Activated CD4-positive, alpha-beta T cell treated with anti-CD3 and anti-CD28 coated beads, Interleukin-2, Interleukin-4, amounts not matched to agents 100 ng/mL and 50 ng/mL, durations not matched to agents 16 hours and 8 hours (primary cell): Measurements from ENCODE around the gene COPG1.

Source experiments
- DNase-seq: peaks from one replicate; pipeline ENCODE4 v3.0.0-alpha.2; 2020; ENCODE audit warnings: low spot score

Gene COPG1

DNA sequence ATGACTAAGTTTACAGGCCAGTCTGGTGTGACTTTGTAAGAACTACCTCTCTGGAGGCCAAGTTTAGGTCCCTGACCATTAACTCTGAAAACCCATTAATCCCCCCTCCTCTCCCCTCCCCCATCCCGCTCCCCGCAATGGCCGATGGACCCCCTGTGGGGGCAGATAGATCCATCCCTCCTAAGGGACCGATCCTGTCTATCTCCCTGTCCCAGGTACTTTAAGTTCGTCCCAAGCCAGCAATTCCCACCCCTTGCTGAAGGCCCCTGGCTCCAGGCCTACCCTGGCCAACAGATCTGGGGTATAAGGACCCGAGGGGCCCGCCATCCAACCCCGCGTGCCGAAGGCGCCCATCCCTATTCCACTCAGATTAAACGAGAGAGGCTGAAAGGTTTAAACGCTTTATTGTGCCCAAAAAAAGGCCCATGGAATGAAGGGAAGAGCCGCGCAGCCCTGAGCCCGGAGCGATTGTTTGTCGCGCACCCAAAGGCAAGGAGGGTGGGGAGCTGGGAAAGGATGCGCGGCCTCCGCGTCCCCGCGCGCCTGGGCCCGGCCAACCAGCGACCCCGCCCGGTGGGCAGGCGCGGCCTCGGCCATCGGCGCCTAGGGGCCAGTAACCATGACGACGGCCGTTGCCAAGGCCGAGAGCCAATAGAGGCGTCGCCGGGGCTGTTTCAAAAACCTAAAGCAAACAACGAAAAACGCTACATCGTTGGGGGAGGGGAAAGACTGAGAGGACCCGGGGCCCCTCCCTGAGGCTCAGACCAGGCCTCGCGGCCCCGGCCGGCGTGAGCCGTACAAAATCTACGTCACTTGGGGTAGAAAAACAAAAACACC, 65.2 kb downstream of the COPG1 start:
- peak; percentile 77 for DNase-seq

DNA sequence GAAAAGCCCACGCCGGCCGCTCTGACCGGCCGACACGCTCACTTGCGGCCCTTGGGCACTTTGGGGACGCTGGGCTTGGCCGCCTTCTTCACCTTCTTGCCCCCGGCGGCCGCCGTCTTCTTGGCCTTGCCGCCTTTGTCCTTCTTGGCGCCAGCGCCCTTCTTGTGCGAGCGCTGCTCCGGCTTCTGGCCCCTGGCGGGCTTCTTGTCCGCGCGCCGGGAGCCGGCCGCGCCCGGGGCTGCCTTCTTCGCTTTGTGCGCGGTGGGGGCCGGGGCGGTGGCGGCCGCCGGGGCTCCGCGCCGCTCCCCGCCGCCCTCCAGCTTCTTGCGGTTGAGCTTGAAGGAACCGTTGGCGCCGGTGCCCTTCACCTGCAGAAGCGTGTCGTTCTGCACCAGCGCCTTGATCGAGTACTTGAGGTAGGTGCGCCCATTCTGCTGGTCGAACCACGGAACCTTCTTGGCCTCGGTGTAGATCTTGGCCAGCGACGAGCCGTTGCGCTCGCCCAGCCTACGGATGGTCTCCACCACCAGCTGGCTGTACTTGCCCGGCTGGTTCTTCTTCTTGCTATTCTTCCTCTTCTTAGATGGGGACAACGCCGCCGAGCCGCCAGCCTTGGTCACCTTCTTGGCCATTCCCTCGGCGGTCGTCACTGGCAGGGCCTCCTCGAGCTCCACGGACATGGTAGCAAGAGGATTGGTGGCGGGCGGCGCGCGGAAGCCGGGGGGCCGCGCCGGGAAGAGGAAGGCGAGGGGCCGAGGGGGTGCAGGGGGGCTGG, 66.0 kb downstream of the COPG1 start:
- DNase-seq, result peak; percentile 25

GRCh38 chr3:129315998-129316247, 66.5 kb downstream of the COPG1 start:
- no peak for DNase-seq

DNA sequence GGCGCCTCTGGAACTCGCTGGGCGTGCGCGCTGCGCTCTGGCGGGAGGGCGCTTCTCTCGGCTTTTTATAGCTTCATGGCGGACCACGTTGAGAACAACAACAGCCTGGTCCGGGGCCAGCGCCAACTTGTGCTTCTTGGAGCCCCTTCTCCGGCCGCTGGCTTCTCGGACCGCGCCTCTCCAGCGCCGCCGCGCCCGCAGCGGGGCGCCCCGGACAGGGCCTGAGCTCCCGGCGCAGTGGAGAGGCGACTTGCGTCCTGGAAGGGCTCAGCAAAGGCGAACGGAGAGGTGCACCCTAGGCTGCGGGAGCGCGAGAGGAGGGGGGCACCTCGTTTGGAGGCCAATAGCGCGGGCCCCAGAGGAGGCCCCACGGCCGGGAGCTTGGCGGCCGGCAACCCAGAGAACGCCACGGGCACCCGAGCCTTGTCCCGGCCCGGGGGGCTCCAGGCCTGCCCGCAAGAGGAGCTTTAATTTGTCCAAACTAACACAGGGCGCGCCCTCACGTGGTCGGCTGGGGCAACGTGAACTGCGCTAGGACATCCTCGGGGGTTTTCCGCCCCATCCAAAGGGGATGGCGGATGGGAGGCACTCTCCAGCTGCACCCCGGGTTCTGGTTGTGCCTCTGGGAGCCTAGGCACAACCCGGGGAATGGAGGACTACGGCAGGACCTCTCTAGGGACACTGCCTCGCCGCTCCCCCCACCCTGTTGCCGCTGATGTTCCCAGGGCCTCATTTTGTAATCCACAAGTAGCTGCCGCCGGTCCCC, 67.0 kb downstream of the COPG1 start:
- peak; percentile 90 for DNase-seq

GRCh38 chr3:129317014-129317771, 67.8 kb downstream of the COPG1 start:
- DNase-seq, result no peak

- no peak for DNase-seq
These were observed 68.4 kb downstream of the COPG1 start for GRCh38 chr3:129317848-129318247.

- no peak for DNase-seq
These were observed 69.5 kb downstream of the COPG1 start for GRCh38 chr3:129318921-129319320.

- no peak for DNase-seq
These were observed 70.9 kb downstream of the COPG1 start for GRCh38 chr3:129320261-129320660.

DNA sequence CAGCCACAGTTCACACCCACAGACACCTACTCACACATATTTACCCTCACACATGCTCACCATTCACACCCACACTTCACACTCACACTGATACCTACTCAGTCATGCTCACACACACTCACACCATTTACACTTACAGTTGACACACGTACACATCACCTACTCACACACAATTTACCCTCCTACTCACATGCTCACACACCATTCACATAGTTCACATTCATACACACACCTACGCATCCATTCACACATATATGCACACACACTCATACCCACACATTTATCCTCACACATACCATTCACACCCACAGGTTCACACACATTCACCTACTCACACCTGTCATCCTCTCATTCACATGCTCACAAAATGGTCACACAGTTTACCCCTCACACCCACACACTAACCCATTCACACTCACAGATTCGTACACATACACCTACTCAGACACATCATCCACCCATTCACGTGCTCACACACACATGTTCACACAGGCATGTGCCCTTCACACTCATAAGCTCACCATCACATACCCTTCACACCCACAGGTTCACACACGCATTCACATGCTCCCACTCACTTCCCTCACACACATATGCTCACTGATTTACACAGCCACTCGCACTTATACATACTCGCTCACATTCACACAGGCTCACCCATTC, 71.5 kb downstream of the COPG1 start:
- no peak for DNase-seq

DNA sequence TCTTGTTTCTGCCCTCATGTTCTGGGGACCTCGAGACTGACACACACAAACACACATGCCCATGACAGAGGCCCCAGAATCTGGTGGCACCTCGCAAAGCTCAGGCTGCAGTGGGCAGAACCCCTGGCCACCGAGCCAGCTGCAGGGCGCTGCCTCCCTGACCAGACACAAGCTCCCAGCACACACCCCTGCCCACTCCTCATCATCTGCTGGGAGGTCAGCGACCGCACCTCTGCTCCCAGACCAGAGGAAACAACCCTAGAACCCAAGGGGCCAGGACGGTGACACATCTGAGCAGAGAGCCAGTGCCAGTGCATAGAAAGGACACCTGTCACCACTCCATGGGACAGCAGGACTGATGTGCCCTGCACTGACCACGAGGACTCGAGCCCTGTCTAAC, 72.5 kb downstream of the COPG1 start:
- no peak for DNase-seq

DNA sequence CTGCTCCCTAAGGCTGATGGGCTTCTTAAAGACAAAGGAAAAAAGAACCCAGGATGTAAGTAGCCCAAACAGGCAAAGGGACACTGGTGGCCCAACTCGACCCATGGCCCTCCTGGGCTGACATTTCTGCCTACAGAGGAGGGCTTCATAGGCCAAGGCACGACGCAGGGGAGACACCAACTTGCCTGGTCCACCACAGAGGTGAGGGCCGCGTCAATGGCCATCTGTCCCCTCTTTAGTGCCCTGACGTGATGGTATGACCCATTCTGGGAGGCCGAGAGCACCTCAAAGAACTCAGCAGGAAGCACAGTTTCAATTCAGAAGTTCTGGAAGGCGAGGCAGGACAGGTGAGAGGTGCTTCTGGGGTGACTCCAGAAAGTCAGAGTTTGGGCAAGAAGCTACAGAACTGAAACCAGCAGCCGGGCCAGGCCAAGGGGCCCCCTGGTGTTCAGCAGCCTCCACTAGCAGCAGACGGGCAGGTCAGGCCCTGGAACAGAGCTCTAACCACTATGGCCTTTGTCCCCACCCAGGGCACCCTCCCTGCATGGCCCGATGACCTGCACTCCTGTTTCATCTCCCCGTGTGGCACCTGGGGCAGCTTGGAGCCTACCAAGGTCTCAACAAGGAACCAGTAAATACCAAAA, 74.4 kb downstream of the COPG1 start:
- DNase-seq, result no peak

- no peak for DNase-seq
These were observed 75.4 kb downstream of the COPG1 start for GRCh38 chr3:129324855-129325254.

GRCh38 chr3:129325383-129325782, 76.0 kb downstream of the COPG1 start:
- DNase-seq, result no peak

DNA sequence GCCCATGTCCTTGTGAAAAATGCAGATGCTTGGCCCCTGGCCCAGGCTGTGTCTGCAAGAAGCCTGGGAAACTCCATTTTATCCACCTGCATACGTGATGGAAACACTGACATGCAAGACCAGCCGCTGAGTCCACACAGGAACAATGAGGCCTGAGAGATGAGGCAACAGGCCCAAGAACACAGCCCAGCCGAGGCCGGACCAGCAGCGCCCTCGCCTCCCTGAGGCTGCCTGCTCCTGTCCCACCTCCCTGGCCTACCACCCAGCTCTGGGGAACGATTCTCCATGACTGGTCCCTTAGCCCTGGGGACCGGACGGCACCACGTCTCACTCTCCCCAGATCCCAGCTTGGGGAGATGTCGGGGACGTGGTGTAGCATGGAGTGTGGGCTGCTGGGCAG, 76.7 kb downstream of the COPG1 start:
- no peak for DNase-seq

DNA sequence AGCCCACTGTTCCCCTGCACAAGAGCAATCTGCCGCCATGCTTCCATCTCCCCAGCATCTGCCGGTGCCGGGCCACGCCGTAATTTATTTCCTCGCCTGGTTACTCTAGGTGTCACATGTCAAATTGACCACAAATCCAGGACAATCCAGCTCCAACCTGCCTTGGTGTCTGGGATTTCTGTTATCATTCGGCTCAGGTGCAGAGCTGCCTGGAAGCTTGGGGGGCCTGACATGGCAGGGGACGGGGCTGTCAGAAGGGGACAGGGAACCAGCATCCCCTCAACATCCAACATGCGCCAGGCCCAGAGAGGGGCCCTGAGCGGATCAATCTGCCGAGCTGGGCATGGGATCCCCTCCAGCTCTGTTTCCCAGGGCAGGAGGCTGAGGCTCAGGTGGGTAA, 77.2 kb downstream of the COPG1 start:
- no peak for DNase-seq
